GM15510 (cell line): ENCODE measurements around the gene FAM114A2.

Experiments
- POLR2A ChIP-seq: IDR thresholded peaks from 3 replicates; pipeline ENCODE4 v1.6.1; 2011; ENCODE audit warnings: borderline replicate concordance; ENCODE audit not compliant: insufficient read length; ENCODE audit errors: extremely low read depth

Gene FAM114A2

DNA sequence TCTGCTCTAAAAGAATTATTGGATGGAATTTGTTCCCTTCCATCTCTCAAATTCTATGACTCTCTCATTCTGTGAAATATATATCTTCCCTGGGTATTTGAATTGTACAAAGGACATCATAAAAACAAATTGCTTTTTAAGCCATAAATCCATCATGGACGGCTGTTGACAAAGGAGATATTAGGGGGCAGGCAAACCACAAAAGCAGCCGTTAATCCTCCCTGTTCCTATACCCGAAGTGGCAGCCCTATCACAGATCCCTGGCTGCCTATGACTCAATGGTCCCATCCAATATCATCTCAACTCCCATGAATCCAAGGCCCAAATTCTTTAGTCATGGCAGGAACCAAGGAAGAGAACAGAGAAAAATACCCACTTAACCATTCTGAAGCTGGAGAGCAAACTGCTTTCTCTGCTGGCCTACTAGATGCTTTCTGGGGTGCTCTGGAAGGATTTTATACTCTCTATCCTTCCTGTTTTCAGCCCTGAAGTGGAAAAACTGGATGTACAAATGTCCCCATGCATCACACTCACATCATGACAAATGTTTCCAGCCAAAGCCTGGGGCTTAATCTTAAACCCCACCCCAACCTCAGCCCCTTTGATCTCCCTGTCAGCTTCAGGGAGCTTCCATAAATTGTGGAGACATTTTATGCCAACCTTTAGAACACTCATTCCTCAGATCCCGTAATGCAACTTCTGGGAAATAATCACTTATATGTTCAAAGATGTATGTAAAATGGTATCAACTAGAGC lies 59.5 kb downstream of the FAM114A2 start:
- TF ChIP-seq POLR2A: no peak

DNA sequence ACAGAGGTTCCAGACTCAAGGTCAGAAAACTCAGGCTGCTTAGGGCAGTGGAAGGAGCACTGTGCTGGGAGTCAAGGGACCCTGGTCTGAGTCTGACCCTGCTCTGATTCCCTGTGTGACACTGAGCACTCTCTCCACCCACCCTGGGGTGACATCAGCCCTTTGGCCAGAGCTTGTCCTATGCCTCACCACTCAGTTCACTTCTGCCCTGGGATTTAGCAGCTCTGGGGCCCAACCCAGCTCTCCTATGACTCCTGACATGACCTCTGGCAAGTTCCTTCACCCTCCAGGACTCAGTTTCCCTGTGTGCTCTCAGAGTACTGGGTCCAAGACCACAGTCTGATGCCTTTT lies 63.9 kb downstream of the FAM114A2 start:
- no peak for TF ChIP-seq POLR2A

DNA sequence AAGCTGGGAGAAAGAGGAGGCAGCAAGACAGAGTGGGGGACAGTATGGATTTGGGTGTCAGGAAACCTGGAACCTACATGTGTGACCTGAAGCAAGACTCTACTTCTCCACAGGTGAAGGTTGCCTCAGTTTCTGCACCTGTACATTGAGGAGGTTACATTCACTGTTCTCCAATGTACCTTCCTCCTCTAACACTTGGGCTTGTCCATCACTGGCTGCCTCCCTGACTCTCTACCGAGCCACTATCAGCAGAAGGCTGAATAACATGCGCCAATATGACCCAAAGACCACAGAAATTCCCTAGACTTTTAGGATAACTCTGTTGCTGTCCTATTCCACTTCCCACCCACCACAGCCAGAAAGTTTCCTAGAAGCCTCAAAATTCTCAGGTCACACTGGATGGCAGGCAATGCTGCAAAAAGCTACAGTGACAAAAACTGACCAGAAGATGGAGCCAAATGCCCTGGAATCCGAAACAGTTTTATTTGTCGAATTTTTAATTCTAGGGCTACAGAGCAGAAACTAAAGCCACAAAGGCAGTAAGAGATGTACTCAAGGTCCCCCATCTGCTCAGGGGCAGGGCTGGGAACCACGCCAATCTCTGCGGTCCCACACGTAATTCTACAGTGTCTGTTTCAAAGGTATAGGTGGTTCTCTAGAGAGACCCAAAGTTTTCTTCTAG lies 64.4 kb downstream of the FAM114A2 start:
- no peak for TF ChIP-seq POLR2A

DNA sequence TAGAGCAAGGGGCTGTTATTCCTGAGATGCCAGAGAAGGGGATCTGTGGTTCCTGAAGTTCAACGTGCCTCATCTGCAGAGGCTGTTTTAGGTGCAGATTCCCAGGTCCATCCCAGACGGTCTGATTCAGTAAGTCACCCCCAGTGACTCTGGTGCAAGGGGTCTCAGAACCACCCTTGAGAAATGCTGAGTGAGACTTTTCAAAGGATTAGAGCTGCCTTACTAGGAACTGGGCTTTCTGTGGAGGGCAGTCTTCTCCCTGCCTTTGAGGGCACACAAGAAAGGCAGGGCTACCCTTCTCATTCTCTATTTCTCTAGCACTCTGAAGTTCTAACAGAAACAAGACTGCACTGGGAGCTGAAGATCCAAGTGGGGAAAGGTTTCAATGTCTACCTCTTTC lies 66.5 kb downstream of the FAM114A2 start:
- no peak for TF ChIP-seq POLR2A

DNA sequence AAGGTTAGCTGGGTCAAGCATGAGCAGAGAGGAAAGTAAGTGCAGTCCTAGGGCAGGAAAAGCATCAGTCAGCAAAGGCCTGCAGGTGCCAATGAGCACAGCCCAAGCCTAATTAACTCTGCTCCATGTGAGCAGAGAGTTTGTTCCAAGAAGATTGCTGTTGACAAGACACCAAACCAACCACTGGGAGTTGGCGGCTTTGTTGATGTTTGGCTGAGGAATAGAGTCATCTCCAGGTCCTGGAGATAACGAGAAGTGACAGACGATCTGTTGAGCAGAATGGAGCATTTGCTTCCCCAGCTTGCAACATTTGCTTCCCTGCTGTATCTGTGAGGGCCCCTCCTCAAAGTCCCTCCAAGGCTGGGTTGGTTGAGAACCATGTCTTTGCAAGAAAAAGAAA lies 68.2 kb downstream of the FAM114A2 start:
- TF ChIP-seq POLR2A: no peak

DNA sequence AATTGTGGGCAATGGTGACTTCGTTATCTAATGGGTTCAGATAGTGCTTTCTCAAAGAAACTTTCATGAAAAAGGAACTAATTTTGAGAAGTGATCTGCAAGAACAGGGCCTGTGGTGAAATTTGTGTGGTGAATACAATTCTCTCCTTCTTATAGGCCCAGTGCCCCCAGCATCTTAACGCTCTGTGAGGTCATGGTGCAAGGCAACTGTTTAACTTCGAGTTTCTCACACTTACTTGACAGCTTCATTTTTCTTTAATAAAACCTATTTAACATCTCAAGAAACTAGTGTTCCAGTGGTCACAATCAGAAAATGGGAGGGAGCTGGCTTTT lies 69.2 kb downstream of the FAM114A2 start:
- no peak for TF ChIP-seq POLR2A

DNA sequence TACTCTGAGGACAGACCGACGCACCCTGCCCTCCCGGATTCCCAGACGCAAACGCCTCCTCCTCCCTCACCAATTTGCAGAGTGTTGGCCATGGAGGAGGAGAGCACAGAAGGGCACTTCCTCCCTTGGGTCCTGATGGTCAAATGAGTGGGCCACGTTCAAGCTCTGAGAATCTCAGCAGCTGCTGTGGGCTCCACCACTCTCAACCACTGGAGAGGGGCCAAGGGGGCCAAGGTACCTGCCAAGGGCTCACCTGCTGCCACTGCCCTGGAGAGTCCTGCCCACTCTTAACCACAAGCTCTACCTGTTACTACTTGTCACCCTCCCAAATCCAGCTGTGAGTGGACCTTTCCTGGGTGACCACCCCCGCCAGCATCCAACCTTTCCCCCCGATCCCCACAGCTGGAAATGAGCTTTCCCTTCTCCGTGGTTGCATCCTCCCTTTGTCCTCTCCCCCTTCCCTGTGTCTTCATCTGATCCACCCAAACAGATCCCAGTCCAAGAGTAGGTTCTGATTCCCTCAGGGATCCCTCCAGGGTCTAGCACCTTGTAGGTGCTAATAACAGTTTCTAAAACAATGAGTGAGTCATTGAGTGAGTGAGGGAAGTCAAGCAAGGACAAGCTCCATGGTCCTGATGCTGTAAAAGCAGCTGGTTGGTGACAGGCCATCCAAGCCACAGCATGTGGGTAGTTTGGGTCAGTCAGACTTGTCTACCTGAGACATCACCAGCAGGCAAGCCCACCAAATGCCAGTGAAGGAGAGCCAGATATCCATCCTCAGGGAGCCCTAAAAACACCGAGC lies 69.7 kb downstream of the FAM114A2 start:
- TF ChIP-seq POLR2A: no peak

DNA sequence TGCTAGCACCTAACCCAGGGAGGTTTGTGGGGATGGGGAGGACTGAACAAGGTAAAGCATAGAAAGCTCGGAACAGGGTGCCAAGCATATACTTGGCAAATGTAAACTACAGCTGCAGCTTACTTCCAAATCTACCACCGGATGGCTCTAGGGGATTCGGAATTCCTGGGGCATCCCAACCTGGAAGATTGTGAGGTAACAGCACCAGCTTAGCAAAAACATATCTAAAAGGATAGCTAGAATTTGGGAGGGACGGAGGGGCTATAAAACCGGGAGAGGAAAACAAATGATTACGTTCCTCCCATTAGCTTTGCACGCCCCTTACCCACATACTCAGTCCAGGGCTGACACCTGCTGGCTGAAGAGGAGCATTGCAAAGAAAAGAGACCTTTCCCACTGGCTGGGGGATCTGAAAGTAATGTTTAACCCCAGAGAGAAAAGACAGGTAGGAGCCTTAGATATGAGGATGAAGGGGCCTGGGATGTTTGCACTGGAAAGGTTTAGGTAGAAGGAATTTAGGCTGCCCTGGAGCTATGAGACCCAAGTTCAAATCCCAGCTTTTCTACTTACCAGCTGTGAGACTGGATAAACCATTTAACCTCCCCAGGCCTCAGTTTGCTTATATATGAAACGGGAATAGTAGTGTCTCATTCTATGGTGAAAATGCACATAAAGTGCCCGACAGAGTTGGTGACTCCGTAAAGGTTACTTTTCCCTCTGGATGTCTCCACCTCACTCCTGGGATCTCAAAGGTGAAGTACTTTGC lies 73.6 kb downstream of the FAM114A2 start:
- no peak for TF ChIP-seq POLR2A

DNA sequence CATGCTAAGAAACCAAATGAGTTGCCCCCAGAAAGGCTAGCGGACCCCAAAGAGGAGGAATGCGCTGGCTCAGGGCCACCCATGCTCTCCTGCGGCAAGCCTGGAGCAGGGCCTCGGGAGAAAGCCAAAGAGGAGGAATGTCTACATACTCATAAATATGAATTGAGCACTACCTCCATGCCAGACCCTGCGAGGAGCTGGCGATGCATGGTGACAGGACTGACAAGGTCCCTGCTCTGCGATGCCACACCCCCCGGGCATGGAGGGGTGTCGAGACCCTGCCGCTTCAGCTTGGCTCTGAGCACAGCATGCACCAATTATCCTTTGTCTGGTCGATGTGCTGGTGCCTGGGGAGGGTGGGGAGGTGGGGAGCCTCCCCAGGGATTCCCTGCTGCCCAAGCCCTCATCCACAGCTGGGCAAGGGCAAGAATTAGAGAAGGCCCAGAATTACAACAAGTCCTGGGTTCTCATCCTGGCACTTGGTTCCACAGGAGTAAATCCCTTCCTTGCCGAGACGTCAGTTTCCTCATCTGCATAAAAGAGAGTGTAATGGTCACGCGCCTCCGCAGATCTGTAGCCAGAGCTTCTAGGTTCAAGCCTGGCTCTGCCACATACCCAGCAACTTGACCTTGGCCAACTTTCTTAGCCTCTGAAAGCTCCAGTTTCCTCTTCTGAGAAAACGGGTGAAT lies 74.4 kb downstream of the FAM114A2 start:
- no peak for TF ChIP-seq POLR2A

DNA sequence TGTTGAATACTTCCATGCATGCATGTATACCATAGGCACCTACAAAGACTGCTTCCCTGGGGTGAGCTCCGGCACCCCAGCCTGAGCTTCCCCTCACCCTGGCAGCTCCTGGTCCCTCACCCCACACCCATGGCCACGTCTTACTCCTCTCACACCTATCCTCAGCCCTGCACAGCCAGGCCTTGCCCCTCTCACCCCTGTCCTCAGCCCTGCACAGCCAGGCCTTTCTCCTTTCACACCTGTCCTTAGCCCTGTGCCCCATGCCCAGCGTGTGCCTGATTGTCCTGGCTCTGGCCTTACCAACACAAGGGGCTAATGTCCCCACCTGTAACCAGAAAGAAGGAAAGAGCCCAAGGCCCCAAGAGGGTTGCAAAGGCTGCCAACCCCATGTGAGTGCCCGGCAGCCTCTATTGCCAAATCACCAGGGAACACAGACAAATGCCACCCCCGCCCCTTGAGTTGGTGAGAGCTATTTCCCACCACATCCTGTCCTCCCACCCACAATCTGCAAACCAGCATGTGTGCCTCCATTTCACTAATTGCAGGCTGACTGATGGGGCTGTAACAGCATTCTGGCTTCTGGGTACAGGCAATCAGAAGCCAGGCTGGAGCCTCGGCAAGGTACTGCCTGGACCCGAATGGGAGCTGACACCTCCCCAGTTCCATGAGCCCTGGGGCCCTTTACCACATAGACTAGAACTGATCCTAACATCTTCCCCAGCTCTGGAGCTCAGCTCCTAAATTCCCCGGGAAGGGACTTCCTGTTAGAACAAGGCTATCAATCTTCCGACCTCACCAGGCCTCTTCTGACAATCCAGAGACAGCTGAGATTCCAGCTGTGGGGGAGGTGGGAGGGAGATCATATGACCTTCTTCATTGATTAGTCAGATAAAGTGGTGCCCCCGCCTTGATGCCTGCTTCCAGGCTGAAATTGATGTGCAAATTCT lies 78.2 kb downstream of the FAM114A2 start:
- TF ChIP-seq POLR2A: no peak

DNA sequence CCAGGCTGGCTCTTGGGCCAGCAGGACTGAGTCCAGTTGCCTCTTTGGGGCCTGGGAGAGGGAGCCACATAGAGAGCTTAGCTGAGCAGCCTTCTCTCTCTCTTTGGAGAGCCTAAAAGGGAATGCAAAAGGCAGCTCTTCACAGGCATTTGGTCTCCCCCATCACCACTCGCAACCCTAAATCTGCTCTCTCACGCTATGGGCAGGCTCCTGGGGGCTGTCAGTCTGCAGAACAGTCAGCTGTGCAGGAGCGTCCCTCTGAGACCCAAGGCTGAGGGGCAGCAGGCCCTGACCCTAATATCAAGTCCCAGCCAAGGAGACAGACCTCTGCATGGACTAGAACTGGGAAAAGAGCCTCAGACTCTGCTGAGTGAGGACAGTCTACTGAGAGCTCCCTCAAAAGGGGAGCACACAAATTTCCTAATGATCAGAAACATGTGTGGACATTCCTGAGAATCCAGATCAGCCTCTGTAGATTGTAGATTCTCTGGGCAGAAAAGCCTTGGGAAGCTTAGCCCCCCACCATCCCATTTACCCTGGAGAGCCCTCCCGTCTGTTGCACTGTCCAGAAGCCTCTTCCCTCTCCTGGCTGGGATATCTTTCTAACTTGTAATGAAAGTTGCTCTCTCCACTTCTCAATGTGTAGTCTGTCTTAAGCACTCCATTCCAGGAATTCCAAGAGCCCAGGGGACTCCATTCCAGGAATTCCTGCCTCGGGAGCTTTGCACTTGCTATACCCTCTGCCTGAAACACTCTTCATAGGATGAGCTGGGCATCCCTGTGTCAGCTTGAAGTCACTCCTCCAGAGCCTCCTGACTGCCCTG lies 79.4 kb downstream of the FAM114A2 start:
- TF ChIP-seq POLR2A: no peak

DNA sequence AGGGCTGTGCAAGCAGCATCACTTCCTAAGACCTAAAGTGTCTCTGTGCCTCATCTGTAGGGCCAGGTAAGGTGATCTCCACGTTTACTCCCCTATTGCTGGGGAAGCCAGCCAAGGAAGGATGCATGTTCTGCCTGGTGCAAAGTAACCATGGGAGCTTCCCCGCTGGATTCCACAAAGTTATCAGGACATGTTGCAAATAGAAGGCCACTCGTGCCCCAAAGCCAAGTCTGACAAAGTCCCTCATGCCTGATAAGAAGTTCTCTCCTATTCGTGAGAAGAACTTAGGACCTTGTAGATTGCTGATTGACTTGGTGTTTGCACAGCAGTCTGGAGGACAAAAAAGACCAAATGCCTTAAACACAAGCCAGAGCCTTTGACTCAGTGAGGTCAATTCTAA lies 81.5 kb downstream of the FAM114A2 start:
- no peak for TF ChIP-seq POLR2A
